Hepatocyte (in vitro differentiated cells): Measurements from ENCODE around the gene LCN2. TPM values are rescaled to one million over a fixed set of nuclear protein-coding genes. Genes with fewer than 3 reads are reported as not detected.
A peak's percentile ranks its signal among the peaks of the same experiment; 100 is the strongest.

ENCODE experiments used
- DNase-seq: peaks from one replicate; pipeline ENCODE4 v3.0.0-alpha.2; 2016; ENCODE audit warnings: low spot score
- H2AFZ ChIP-seq: fragments of 200-600 bp; sonication (generic); 2 replicates; pipeline ENCODE4 v1.6.0; 2016; ENCODE audit warnings: antibody characterized with exemption, mild to moderate bottlenecking
- H3K27ac ChIP-seq: fragments of 200-600 bp; sonication (generic); 2 replicates; pipeline ENCODE4 v1.5.1; 2016; ENCODE audit warnings: mild to moderate bottlenecking
- H3K27me3 ChIP-seq: fragments of 200-600 bp; sonication (generic); 2 replicates; pipeline ENCODE4 v1.6.1; 2016
- H3K36me3 ChIP-seq: fragments of 200-600 bp; sonication (generic); replicated peaks from 2 replicates; pipeline ENCODE4 v1.5.1; 2016; ENCODE audit warnings: low read depth; ENCODE audit not compliant: insufficient read depth
- H3K4me1 ChIP-seq: fragments of 200-600 bp; sonication (generic); 2 replicates; pipeline ENCODE4 v1.5.1; 2016; ENCODE audit warnings: mild to moderate bottlenecking, moderate library complexity; ENCODE audit not compliant: insufficient read depth
- H3K4me2 ChIP-seq: fragments of 200-600 bp; sonication (generic); 2 replicates; pipeline ENCODE4 v1.6.0; 2016
- H3K4me3 ChIP-seq: fragments of 200-600 bp; sonication (generic); 2 replicates; pipeline ENCODE4 v1.5.1; 2016; ENCODE audit warnings: mild to moderate bottlenecking
- H3K79me2 ChIP-seq: fragments of 200-600 bp; sonication (generic); 2 replicates; pipeline ENCODE4 v1.6.0; 2017; ENCODE audit warnings: mild to moderate bottlenecking
- H3K9me2 ChIP-seq: fragments of 200-600 bp; sonication (generic); replicated peaks from 2 replicates; pipeline ENCODE4 v1.6.0; 2017; ENCODE audit warnings: mild to moderate bottlenecking; ENCODE audit not compliant: insufficient read depth
- H3K9me3 ChIP-seq: fragments of 200-600 bp; sonication (generic); 2 replicates; pipeline ENCODE4 v1.5.1; 2016; ENCODE audit warnings: low read depth, mild to moderate bottlenecking
- H4K20me1 ChIP-seq: fragments of 200-600 bp; sonication (generic); 2 replicates; pipeline ENCODE4 v1.6.0; 2016; ENCODE audit warnings: mild to moderate bottlenecking; ENCODE audit not compliant: insufficient read depth, poor library complexity, severe bottlenecking
- EZH2 ChIP-seq: fragments of 200-600 bp; sonication (generic); IDR thresholded peaks from 2 replicates; pipeline ENCODE4 v1.6.1; 2016; ENCODE audit warnings: antibody characterized with exemption, mild to moderate bottlenecking, borderline replicate concordance
- EZH2phosphoT487 ChIP-seq: fragments of 200-600 bp; sonication (generic); IDR thresholded peaks from one replicate; pipeline ENCODE4 v1.6.1; 2018; ENCODE audit warnings: antibody characterized with exemption, mild to moderate bottlenecking, low read depth, moderate library complexity; ENCODE audit not compliant: unreplicated experiment, severe bottlenecking
- WGBS: methylation state at CpG from one replicate; pipeline ENCODE4 v1.1.6; 2016; ENCODE audit warnings: low lambda C conversion rate; ENCODE audit errors: missing lambda C conversion rate; 5-methylcytosine and 5-hydroxymethylcytosine counted together
- polyA plus RNA-seq: library from polyadenylated mRNA; unstranded; fragments of >200 nt; fragmentation: Nextera tagmentation; extraction: Ambion mirVana; gene quantifications from 2 replicates; pipeline ENCODE4 v1.2.1, GENCODE V29; 2016
- total RNA-seq: library from RNA; depleted of rRNA; stranded (reverse); fragments of >200 nt; gene quantifications from 2 replicates; pipeline ENCODE4 v1.2.3, GENCODE V29; 2014
- TF ChIP-seq, protein P1 (sequence below): fragments of 200-600 bp; sonication (generic); IDR thresholded peaks from 2 replicates; pipeline ENCODE4 v1.5.1; 2016; ENCODE audit warnings: antibody characterized with exemption, mild to moderate bottlenecking; ENCODE audit not compliant: poor library complexity

The LCN2 gene
- total and polyA plus RNA-seq, 2 experiments from 2014 or later: 5.3 to 12.8 TPM

DNA sequence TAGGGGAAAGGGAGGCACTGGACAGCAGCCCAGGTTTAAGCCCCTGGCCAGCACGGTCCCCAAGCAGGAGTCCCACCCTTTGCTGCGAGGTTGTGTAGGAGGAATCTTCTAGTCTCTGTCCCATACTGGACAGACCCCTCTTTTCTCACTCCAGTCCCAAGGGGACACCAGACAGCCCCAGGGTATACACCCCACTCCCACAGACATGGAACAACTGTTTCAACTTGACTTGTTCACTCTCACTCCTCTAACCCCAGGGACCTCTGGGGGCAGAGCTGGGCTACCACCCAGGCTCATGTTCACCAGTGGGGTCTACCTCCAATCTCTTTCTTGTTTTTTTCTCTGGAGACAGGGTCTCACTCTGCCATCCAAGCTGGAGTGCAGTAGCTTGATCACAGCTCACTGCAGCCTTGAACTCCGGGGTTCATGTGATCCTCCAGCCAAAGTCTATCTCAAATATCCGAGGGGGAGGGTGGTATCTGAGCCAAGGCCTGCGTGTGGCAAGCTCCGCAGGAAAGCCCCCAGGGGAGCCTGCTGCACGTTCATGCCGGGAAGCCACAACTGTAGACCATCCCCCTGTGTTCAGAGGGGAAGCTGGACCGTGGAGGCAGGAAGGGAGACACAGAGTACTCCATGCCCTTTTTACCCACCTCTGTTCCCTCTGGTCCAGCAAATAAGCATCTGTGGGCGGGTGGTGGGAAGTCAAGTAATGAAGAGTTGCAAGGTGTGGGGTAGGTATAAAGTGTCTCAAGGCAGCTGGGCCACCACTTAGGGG is 23.5 kb upstream of the LCN2 start:
- H3K4me3 ChIP-seq: no peak overlapping the region
- no peaks in the 10 kb centered on the region for H3K9me3 ChIP-seq
- 64% methylated on average over 10 of the region's 10 CpGs for WGBS
- no peak overlapping the region for H2AFZ ChIP-seq
- no peak for TF ChIP-seq EZH2phosphoT487
- TF ChIP-seq, protein P1, sequence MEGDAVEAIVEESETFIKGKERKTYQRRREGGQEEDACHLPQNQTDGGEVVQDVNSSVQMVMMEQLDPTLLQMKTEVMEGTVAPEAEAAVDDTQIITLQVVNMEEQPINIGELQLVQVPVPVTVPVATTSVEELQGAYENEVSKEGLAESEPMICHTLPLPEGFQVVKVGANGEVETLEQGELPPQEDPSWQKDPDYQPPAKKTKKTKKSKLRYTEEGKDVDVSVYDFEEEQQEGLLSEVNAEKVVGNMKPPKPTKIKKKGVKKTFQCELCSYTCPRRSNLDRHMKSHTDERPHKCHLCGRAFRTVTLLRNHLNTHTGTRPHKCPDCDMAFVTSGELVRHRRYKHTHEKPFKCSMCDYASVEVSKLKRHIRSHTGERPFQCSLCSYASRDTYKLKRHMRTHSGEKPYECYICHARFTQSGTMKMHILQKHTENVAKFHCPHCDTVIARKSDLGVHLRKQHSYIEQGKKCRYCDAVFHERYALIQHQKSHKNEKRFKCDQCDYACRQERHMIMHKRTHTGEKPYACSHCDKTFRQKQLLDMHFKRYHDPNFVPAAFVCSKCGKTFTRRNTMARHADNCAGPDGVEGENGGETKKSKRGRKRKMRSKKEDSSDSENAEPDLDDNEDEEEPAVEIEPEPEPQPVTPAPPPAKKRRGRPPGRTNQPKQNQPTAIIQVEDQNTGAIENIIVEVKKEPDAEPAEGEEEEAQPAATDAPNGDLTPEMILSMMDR: no peak
- no peak for TF ChIP-seq EZH2
- no peaks in the 10 kb centered on the region for H4K20me1 ChIP-seq
- no peak overlapping the region for H3K27ac ChIP-seq
- H3K4me2 ChIP-seq: peak overlapping the region; percentile 88
- no peaks in the 10 kb centered on the region for H3K36me3 ChIP-seq
- DNase-seq: no peak
- peaks cover 33% of the 10 kb centered on the region for H3K79me2 ChIP-seq
- H3K27me3 ChIP-seq: no peaks in the 10 kb centered on the region
- H3K4me1 ChIP-seq: peaks cover 19% of the 10 kb centered on the region
- no peaks in the 10 kb centered on the region for H3K9me2 ChIP-seq

- DNase-seq: peak; percentile 93
- Histone ChIP-seq H3K79me2 (peaks cover 33% of the 10 kb centered on the region), H4K20me1 (no peaks in the 10 kb centered on the region), H3K9me2 (no peaks in the 10 kb centered on the region), H3K4me2 (peak within 1 kb of the TSS; percentile 88), H3K4me1 (peaks cover 19% of the 10 kb centered on the region), H3K36me3 (no peaks in the 10 kb centered on the region), H3K9me3 (no peaks in the 10 kb centered on the region), H3K27me3 (no peaks in the 10 kb centered on the region), H2AFZ (peak within 1 kb of the TSS; percentile 94), H3K4me3 (peak within 1 kb of the TSS; percentile 44), H3K27ac (peak within 1 kb of the TSS; percentile 97)
- WGBS: 1% methylated on average over 52 of the region's 56 CpGs
- no peak for TF ChIP-seq EZH2
- no peak for TF ChIP-seq EZH2phosphoT487
- TF ChIP-seq, protein P1: no peak
Observed at GRCh38 chr9:128127568-128127989, 21.7 kb upstream of the LCN2 start, which contains the start of gene PTGES2. Gene PTGES2, minus strand, starts transcription at chr9:128127729. Its CDS starts 12 bp downstream, at chr9:128127717.

GRCh38 chr9:128127990-128128835 is 21.0 kb upstream of the LCN2 start:
- 1% methylated on average over 50 of the region's 82 CpGs for WGBS
- peak overlapping the region; percentile 94 for H2AFZ ChIP-seq
- peak; percentile 92 for DNase-seq

More at GRCh38 chr9:128127990-128128835, 21.0 kb upstream of the LCN2 start:
- peaks cover 33% of the 10 kb centered on the region for H3K79me2 ChIP-seq
- H3K27ac ChIP-seq: peak overlapping the region; percentile 97
- H3K36me3 ChIP-seq: no peaks in the 10 kb centered on the region
- peak overlapping the region; percentile 88 for H3K4me2 ChIP-seq
- H3K9me2 ChIP-seq: no peaks in the 10 kb centered on the region
- TF ChIP-seq EZH2 (no peak), EZH2phosphoT487 (no peak)
- TF ChIP-seq, protein P1: no peak
- H3K4me1 ChIP-seq: peaks cover 19% of the 10 kb centered on the region
- H4K20me1 ChIP-seq: no peaks in the 10 kb centered on the region
- peak overlapping the region; percentile 44 for H3K4me3 ChIP-seq
- H3K27me3 ChIP-seq: no peaks in the 10 kb centered on the region
- no peaks in the 10 kb centered on the region for H3K9me3 ChIP-seq
